Fibroblast of villous mesenchyme (primary cell): ENCODE measurements around the gene GTF2F1. TPM values are rescaled to one million over a fixed set of nuclear protein-coding genes. Genes with fewer than 3 reads are reported as not detected.

Experiments
- DNase-seq: peaks from one replicate; pipeline ENCODE4 v3.0.0-alpha.2; 2010; ENCODE audit warnings: low read depth
- H3K4me3 ChIP-seq: 2 replicates; pipeline ENCODE4 v1.5.1; 2011; ENCODE audit warnings: low read depth, mild to moderate bottlenecking, low read length
- CTCF ChIP-seq: IDR thresholded peaks from 2 replicates; pipeline ENCODE4 v1.5.1; 2012; ENCODE audit warnings: low read depth, mild to moderate bottlenecking, low read length; ENCODE audit not compliant: insufficient read depth
- total RNA-seq: library from RNA; depleted of rRNA; stranded (reverse); fragments of >200 nt; gene quantifications from 2 replicates; pipeline ENCODE4 v1.2.3, GENCODE V29; 2012

The GTF2F1 gene
- total RNA-seq, 1 donor, result 42.7 TPM

DNA sequence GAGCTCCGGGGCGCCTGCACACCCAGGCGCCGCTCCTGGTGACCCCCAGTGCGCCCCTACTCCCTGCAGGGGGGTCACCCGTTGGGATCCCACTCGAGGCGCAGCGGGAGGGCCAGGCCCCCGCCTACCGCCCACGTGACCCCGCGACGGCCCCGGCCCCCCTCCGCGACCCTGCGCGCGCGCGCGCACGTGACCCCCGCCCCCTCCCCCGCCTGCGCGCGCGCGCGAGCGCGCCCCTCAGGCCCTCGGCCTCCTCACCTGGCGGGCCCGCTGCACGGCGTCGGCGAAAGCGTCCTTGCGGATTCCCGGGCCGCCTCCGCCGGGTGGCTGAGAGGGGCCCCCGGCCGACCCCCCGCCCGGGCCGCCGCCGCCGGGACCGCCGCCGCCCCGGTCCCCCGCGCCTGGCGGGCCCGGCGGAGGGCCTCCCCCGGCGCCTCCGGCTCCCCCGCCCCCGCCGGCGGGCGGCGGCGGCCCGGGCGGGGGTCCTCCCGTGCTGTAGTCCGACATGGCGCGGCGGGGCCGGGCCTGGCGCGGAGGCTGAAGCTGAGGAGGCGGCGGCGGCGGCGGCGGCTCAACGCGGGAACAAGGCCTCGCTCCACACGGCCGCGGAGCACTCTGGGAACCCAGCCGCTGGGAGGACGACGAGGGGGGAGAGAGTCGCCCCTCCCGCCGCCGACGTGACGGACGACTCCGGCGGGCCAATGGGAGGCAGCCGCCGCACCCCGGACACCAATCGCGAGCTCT is 31.4 kb upstream of the GTF2F1 start, which contains the start of gene KHSRP:
Gene KHSRP, minus strand, starts transcription at position 617 of the 744 bp plus-strand sequence. Its CDS starts 110 bp downstream, at position 507.
- TF ChIP-seq CTCF, result no peak
- no peak for DNase-seq
- H3K4me3 ChIP-seq, result peak within 1 kb of the TSS; percentile 96

GRCh38 chr19:6423499-6424194 is 30.7 kb upstream of the GTF2F1 start:
- peak overlapping the region; percentile 96 for H3K4me3 ChIP-seq
- TF ChIP-seq CTCF, result no peak
- DNase-seq, result peak; percentile 55

- no peak overlapping the region for H3K4me3 ChIP-seq
- no peak for TF ChIP-seq CTCF
Measured at GRCh38 chr19:6421075-6422014, 28.4 kb upstream of the GTF2F1 start.

GRCh38 chr19:6418562-6418932 is 25.6 kb upstream of the GTF2F1 start:
- no peak overlapping the region for H3K4me3 ChIP-seq
- no peak for DNase-seq
- no peak for TF ChIP-seq CTCF

More at GRCh38 chr19:6421075-6422014, 28.4 kb upstream of the GTF2F1 start:
- no peak for DNase-seq

DNA sequence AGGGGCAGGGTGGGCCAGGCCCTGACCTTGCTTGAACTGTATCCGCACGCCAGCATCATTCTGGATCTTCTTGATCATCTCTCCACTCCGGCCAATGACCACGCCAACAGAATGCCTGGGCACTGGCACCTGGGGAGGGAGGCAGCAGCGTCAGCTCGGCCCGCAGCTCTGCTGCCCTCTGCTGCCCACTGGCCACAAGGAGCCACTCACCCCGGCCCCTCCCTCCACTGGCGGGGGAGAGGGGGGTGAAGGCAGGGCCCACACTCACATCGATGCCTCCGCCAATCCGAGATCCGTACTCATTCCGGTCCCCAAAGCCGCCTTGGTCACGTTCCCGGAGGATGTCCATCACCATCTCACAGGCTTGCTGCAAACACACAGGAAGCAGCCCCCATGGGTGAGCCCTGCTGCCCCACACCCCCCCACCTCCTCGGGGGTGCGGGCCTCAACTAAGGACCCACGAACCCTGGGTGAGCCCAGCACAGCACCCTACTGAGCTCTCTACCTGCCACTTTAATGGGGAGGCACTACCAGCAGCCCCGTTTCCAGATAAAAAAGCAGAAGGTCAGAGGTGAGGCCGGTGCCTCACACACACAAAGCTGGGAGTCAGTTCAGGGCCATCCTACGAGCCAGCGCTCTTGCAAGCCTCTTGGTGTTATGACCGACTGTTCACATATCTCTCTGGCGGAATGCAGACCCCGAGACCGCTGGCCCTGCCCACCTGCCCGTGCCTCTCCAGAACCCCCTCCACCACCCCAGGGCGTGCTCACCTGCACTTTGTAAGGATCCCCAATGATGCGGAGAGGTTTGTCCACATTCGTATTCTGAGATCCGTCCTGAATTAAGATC is 25.0 kb upstream of the GTF2F1 start:
- no peak overlapping the region for H3K4me3 ChIP-seq
- TF ChIP-seq CTCF, result peak; percentile 45
- DNase-seq, result peak; percentile 17
